Adipocyte (in vitro differentiated cells): ENCODE measurements around the gene CFD.
A peak's percentile ranks its signal among the peaks of the same experiment; 100 is the strongest.
"Not testable (repeated sequence)": the region's sequence is repeated elsewhere in the genome, so short reads cannot be mapped to it uniquely, and the experiment has no call there.

Experiments used
- DNase-seq: peaks from one replicate; pipeline ENCODE4 v3.0.0-alpha.2; 2015; ENCODE audit warnings: low read depth
- H3K27me3 ChIP-seq: replicated peaks from 2 replicates; pipeline ENCODE4 v1.7.0; 2013; ENCODE audit warnings: mild to moderate bottlenecking, low read length, moderate library complexity; ENCODE audit not compliant: control insufficient read depth, insufficient read depth
- H3K36me3 ChIP-seq: 2 replicates; pipeline ENCODE4 v1.7.0; 2013; ENCODE audit warnings: low read length, mild to moderate bottlenecking, moderate library complexity; ENCODE audit not compliant: control insufficient read depth, insufficient read depth, severe bottlenecking
- H3K4me1 ChIP-seq: 2 replicates; pipeline ENCODE4 v1.7.0; 2013; ENCODE audit warnings: mild to moderate bottlenecking, low read length, moderate library complexity; ENCODE audit not compliant: control insufficient read depth, insufficient read depth
- H3K4me3 ChIP-seq: 2 replicates; pipeline ENCODE4 v1.7.0; 2013; ENCODE audit warnings: mild to moderate bottlenecking, low read length, moderate library complexity
- H3K9ac ChIP-seq: 2 replicates; pipeline ENCODE4 v1.7.0; 2013; ENCODE audit warnings: mild to moderate bottlenecking, low read length, moderate library complexity
- H3K9me3 ChIP-seq: 2 replicates; pipeline ENCODE4 v1.7.0; 2013; ENCODE audit warnings: mild to moderate bottlenecking, low read length, moderate library complexity; ENCODE audit not compliant: control insufficient read depth

CFD gene

GRCh38 chr19:815775-816499 is 43.5 kb upstream of the CFD start:
- Histone ChIP-seq H3K9ac (no peak overlapping the region), H3K4me1 (no peaks in the 10 kb centered on the region)
- DNase-seq = no peak

GRCh38 chr19:816500-816857 is 43.0 kb upstream of the CFD start:
- Histone ChIP-seq H3K4me3 (no peak overlapping the region), H3K4me1 (no peaks in the 10 kb centered on the region), H3K36me3 (peaks cover 8% of the 10 kb centered on the region), H3K27me3 (no peaks in the 10 kb centered on the region), H3K9ac (no peak overlapping the region), H3K9me3 (no peaks in the 10 kb centered on the region)
- no peak for DNase-seq

More at GRCh38 chr19:815775-816499, 43.5 kb upstream of the CFD start:
- Histone ChIP-seq H3K27me3 (no peaks in the 10 kb centered on the region), H3K9me3 (no peaks in the 10 kb centered on the region), H3K4me3 (no peak overlapping the region), H3K36me3 (peaks cover 13% of the 10 kb centered on the region)

- H3K4me3 ChIP-seq, H3K36me3 ChIP-seq, H3K4me1 ChIP-seq, H3K9ac ChIP-seq, H3K9me3 ChIP-seq, H3K27me3 ChIP-seq, DNase-seq: not testable (repeated sequence)
Measured at GRCh38 chr19:820212-820611, 39.3 kb upstream of the CFD start.

GRCh38 chr19:821231-821824 is 38.1 kb upstream of the CFD start:
- Histone ChIP-seq H3K36me3 (no peaks in the 10 kb centered on the region), H3K4me1 (peaks cover 6% of the 10 kb centered on the region), H3K9me3 (no peaks in the 10 kb centered on the region), H3K27me3 (no peaks in the 10 kb centered on the region), H3K4me3 (no peak overlapping the region), H3K9ac (no peak overlapping the region)
- DNase-seq = peak; percentile 36

- Histone ChIP-seq H3K9me3 (no peaks in the 10 kb centered on the region), H3K4me1 (peaks cover 6% of the 10 kb centered on the region), H3K9ac (no peak within 1 kb of the TSS), H3K4me3 (no peak within 1 kb of the TSS), H3K36me3 (no peaks in the 10 kb centered on the region), H3K27me3 (no peaks in the 10 kb centered on the region)
- DNase-seq = peak; percentile 36
Measured at GRCh38 chr19:821825-822503, 37.5 kb upstream of the CFD start, which contains the start of gene PLPPR3. Gene PLPPR3, minus strand, starts transcription at chr19:821955. Its CDS starts 396 bp downstream, at chr19:821559.

GRCh38 chr19:823565-824121 is 35.8 kb upstream of the CFD start:
- Histone ChIP-seq H3K9me3 (no peaks in the 10 kb centered on the region), H3K36me3 (no peaks in the 10 kb centered on the region), H3K9ac (no peak overlapping the region), H3K27me3 (peaks cover 7% of the 10 kb centered on the region), H3K4me1 (peaks cover 6% of the 10 kb centered on the region), H3K4me3 (no peak overlapping the region)
- no peak for DNase-seq

GRCh38 chr19:824885-825284 is 34.6 kb upstream of the CFD start:
- no peak for DNase-seq
- peaks cover 7% of the 10 kb centered on the region for H3K27me3 ChIP-seq
- H3K36me3 ChIP-seq = no peaks in the 10 kb centered on the region
- peaks cover 6% of the 10 kb centered on the region for H3K4me1 ChIP-seq
- no peaks in the 10 kb centered on the region for H3K9me3 ChIP-seq
- H3K4me3 ChIP-seq = no peak overlapping the region
- no peak overlapping the region for H3K9ac ChIP-seq

- Histone ChIP-seq H3K27me3 (peaks cover 13% of the 10 kb centered on the region), H3K4me3 (no peak overlapping the region), H3K9ac (no peak overlapping the region), H3K36me3 (no peaks in the 10 kb centered on the region), H3K4me1 (peaks cover 6% of the 10 kb centered on the region), H3K9me3 (no peaks in the 10 kb centered on the region)
- no peak for DNase-seq
Measured at GRCh38 chr19:825897-826644, 33.4 kb upstream of the CFD start.

GRCh38 chr19:827314-827709 is 32.2 kb upstream of the CFD start:
- H3K36me3 ChIP-seq = no peaks in the 10 kb centered on the region

GRCh38 chr19:827710-828321 is 31.6 kb upstream of the CFD start, which contains the start of gene AZU1:
Gene AZU1, plus strand, starts transcription at chr19:827837. Its CDS starts 10 bp downstream, at chr19:827847.
- Histone ChIP-seq H3K9ac (no peak within 1 kb of the TSS), H3K4me3 (no peak within 1 kb of the TSS), H3K4me1 (peaks cover 6% of the 10 kb centered on the region), H3K36me3 (no peaks in the 10 kb centered on the region), H3K9me3 (no peaks in the 10 kb centered on the region), H3K27me3 (peaks cover 13% of the 10 kb centered on the region)
- DNase-seq = no peak

More at GRCh38 chr19:827314-827709, 32.2 kb upstream of the CFD start:
- Histone ChIP-seq H3K4me1 (peaks cover 6% of the 10 kb centered on the region), H3K9me3 (no peaks in the 10 kb centered on the region), H3K4me3 (no peak overlapping the region), H3K9ac (no peak overlapping the region), H3K27me3 (peaks cover 13% of the 10 kb centered on the region)
- DNase-seq = no peak
